Lung (tissue), 12 donors: ENCODE measurements around the gene DDR1. TPM values are rescaled to one million over a fixed set of nuclear protein-coding genes. Genes with fewer than 3 reads are reported as not detected.

ENCODE experiments used
- ATAC-seq: fragments of 200-7000 bp; cut with Tn5 transposase; one replicate; pipeline ENCODE4 v1.9.1; 2020; ENCODE audit warnings: moderate number of reproducible peaks; ENCODE audit not compliant: insufficient read depth, low FRiP score
- DNase-seq, 3 donors: peaks; one replicate each; pipeline ENCODE4 v3.0.0-alpha.2; 2013 to 2017
- H3K27ac ChIP-seq, 2 donors: one replicate each; pipeline ENCODE4 v1.5.1; 2013; ENCODE audit warnings: mild to moderate bottlenecking in 2 of 2, moderate library complexity in 2 of 2, control low read depth in 1 of 2, inconsistent platforms in 1 of 2, low read depth in 1 of 2, low read length in 1 of 2
- H3K27me3 ChIP-seq, 3 donors: one replicate each; pipeline ENCODE4 v1.5.1; 2013; ENCODE audit warnings: low read length in 2 of 3; ENCODE audit not compliant: control insufficient read depth in 3 of 3, insufficient read depth in 3 of 3
- H3K36me3 ChIP-seq, 4 donors: one replicate each; pipeline ENCODE4 v1.5.1; 2013; ENCODE audit warnings: low read length in 4 of 4, mild to moderate bottlenecking in 1 of 4, moderate library complexity in 1 of 4; ENCODE audit not compliant: control insufficient read depth in 4 of 4, insufficient read depth in 4 of 4
- H3K4me1 ChIP-seq, 5 donors: one replicate each; pipeline ENCODE4 v1.5.1; 2013; ENCODE audit warnings: low read length in 5 of 5, mild to moderate bottlenecking in 2 of 5, moderate library complexity in 1 of 5; ENCODE audit not compliant: control insufficient read depth in 5 of 5, insufficient read depth in 5 of 5
- H3K4me3 ChIP-seq: one replicate; pipeline ENCODE4 v1.5.1; 2013; ENCODE audit warnings: mild to moderate bottlenecking, control low read depth, moderate library complexity
- H3K9ac ChIP-seq, 2 donors: one replicate each; pipeline ENCODE4 v1.5.1; 2013; ENCODE audit warnings: low read length in 2 of 2, control low read depth in 1 of 2; ENCODE audit not compliant: insufficient read depth in 1 of 2
- H3K9me3 ChIP-seq, 4 donors: one replicate each; pipeline ENCODE4 v1.5.1; 2013; ENCODE audit warnings: low read length in 3 of 4, mild to moderate bottlenecking in 1 of 4, moderate library complexity in 1 of 4; ENCODE audit not compliant: control insufficient read depth in 4 of 4, insufficient read depth in 3 of 4
- WGBS, 2 donors: extraction: QIAGEN DNeasy Blood & Tissue Kit; methylation state at CpG; one replicate each; pipeline ENCODE4 v1.1.7; 2013; 5-methylcytosine and 5-hydroxymethylcytosine counted together
- polyA plus RNA-seq, 2 donors: library from polyadenylated mRNA; stranded (reverse); fragments of 200-250 nt; gene quantifications; one replicate each; pipeline ENCODE4 v1.2.1, GENCODE V29; 2013
- total RNA-seq, 2 donors: library from RNA; depleted of rRNA in 1 of 2; stranded (reverse); fragments of >200 nt in 1 of 2; gene quantifications; one replicate each; pipeline ENCODE4 v1.2.1, GENCODE V29; 2014 to 2021
- TF ChIP-seq, protein P1 (sequence below): IDR thresholded peaks from 2 replicates; pipeline ENCODE4 v1.5.1; 2012; ENCODE audit warnings: mild to moderate bottlenecking; ENCODE audit errors: control extremely low read depth, extremely low read depth
- donor health status: control.
- donor health status: control.
- donor health status: Bipolar disorder and iron deficiency.
- donor health status: healthy.
- donor health status: DM: yes; HTN: yes; CAD: no.

The DDR1 gene
- total and polyA plus RNA-seq, 4 donors: 39.5 to 134 (median 98.1) TPM

DNA sequence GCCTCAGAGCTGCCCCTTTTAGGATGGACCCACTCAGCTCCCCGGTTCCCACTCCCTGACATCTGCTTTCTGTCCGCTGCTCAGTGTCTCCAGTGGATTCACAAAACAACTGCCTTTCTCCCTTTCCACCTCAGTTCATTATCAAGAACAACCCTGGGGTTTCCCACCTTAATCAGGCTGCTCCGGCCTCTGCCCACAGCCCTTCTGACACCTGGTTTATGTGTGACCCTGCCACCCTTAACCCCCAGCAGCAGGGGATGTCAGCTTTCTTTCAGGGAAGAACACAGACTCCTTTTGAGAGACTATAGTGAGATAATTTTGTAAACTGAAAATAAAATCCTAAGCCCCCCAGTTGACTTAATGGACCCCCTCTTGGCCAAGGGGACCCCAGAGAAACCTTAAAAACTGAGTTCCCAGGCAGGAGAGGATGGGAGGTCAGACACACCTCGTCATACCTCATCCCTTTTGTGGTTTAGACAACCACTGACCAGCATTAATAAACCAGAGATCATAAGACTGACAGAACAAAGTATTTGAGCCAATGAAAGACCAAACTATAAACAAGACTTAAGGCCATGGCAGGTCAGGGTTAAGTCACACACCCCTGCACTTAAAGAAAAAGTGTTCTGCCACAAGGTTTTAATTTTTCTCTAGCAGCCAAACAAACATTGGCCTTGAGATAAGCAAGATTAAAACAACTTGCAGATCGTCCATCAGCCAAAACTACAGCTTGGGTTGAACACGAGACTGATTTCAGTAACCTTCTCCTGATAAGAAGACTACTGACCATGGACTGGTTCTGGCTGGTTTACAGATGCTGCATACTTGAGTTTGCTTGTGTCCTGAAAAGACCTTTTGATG is 42.4 kb upstream of the DDR1 start:
- DNase-seq (peak in 2 of 3 donors; percentile 50 to 71), ATAC-seq (no peak)
- Histone ChIP-seq H3K27me3 (no peaks in the 10 kb centered on the region), H3K9me3 (no peaks in the 10 kb centered on the region), H3K4me1 (peaks cover 2 to 24% (median 10%) of the 10 kb centered on the region in 5 donors), H3K9ac (no peak overlapping the region), H3K4me3 (no peak overlapping the region), H3K27ac (no peak overlapping the region), H3K36me3 (no peaks in the 10 kb centered on the region)
- 73 to 79% methylated on average over 6 of the region's 6 CpGs for WGBS, 2 donors
- TF ChIP-seq, protein P1, sequence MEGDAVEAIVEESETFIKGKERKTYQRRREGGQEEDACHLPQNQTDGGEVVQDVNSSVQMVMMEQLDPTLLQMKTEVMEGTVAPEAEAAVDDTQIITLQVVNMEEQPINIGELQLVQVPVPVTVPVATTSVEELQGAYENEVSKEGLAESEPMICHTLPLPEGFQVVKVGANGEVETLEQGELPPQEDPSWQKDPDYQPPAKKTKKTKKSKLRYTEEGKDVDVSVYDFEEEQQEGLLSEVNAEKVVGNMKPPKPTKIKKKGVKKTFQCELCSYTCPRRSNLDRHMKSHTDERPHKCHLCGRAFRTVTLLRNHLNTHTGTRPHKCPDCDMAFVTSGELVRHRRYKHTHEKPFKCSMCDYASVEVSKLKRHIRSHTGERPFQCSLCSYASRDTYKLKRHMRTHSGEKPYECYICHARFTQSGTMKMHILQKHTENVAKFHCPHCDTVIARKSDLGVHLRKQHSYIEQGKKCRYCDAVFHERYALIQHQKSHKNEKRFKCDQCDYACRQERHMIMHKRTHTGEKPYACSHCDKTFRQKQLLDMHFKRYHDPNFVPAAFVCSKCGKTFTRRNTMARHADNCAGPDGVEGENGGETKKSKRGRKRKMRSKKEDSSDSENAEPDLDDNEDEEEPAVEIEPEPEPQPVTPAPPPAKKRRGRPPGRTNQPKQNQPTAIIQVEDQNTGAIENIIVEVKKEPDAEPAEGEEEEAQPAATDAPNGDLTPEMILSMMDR: no peak

DNA sequence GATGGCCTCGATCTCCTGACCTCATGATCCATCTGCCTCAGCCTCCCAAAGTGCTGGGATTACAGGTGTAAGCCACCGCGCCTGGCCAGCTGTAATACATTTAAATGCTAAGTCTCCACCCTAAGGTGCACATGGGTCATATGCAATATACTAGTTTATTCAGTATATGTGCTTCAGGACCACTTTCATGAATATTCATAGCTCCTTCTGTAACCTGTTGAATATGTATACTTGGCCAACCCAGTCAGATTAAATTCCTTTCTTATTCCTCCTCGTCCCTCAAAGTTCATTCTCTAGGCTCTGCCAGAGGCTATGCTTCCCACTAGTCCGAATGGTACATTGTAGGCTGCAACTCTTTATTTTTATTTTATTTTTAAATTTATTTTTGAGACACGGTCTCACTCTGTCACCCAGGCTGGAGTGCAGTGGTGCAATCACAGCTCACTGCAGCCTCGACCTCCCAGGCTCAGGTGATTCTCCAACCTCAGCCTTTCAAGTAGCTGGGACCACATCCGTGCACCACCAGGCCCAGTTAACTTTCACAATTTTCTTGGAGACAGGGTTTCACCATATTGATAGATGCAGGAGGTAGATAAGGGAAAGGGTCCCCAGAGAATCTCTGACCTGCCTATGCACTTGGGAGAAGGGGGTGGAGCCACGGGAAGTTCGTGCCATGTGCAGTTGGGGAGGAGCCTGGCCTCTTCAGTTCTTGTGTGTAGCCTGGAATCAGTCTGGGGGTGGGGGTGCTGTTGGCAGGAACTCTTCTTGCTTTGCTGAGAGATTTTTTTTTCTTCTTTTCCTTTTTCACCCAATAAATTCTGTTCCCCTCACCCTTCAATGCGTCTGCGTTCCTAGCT is 41.3 kb upstream of the DDR1 start:
- H3K27me3 ChIP-seq: no peaks in the 10 kb centered on the region
- H3K9me3 ChIP-seq: no peaks in the 10 kb centered on the region
- H3K4me3 ChIP-seq: no peak overlapping the region
- no peak overlapping the region for H3K9ac ChIP-seq
- H3K27ac ChIP-seq: peak overlapping the region in 1 of 2 donors; percentile 18
- ATAC-seq (no peak), DNase-seq (peak; percentile 46 to 68 (median 48))
- H3K4me1 ChIP-seq: peaks cover 4 to 27% (median 10%) of the 10 kb centered on the region in 5 donors
- no peaks in the 10 kb centered on the region for H3K36me3 ChIP-seq
- WGBS, 2 donors: 78% methylated on average over 12 of the region's 12 CpGs
- TF ChIP-seq, protein P1: no peak

DNA sequence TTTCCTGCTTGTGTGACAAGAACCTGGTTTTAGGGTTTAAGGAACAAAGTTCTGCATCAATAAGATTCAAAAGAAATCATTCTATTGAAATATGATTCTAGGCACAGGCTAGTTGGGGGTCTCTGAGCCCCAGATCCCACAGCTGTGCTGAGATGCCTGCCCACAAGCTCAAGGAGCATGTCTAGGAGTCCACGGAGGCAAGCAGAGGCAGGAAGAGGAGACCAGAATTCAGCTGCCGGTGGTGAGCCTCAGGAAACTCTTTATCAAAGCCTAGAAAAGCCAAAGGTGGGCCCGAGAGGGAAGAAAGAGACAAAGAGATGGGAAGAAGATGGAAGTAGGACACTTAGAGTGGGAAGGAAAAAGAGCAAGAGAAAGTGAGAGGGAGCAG is 40.7 kb upstream of the DDR1 start:
- Histone ChIP-seq H3K4me3 (no peak overlapping the region), H3K36me3 (no peaks in the 10 kb centered on the region), H3K27me3 (no peaks in the 10 kb centered on the region), H3K9ac (no peak overlapping the region), H3K9me3 (no peaks in the 10 kb centered on the region), H3K27ac (peak overlapping the region in 1 of 2 donors; percentile 4), H3K4me1 (peaks cover 4 to 27% (median 10%) of the 10 kb centered on the region in 5 donors)
- TF ChIP-seq, protein P1: no peak
- no peak for ATAC-seq
- 38 to 43% methylated on average over 3 of the region's 3 CpGs for WGBS, 2 donors
- no peak for DNase-seq
